ENCODE measurements around the gene PLXNA4.

Gene PLXNA4

GRCh38 chr7:132590162-132590561 is 13.9 kb upstream of the PLXNA4 start:
- no peaks in the 10 kb centered on the region for H3K4me1 ChIP-seq (ENCODE audit: control insufficient read depth, insufficient read depth, low read length, unreplicated experiment)
- no peaks in the 10 kb centered on the region for H3K36me3 ChIP-seq (ENCODE audit: insufficient read depth, low read length)

GRCh38 chr7:132588596-132588995 is 12.3 kb upstream of the PLXNA4 start:
- no peak overlapping the region for H2AFZ ChIP-seq (ENCODE audit: low read length, unreplicated experiment)
- H3K27ac ChIP-seq (ENCODE audit: low read depth, low read length), result no peak overlapping the region
- H3K27me3 ChIP-seq (ENCODE audit: insufficient read depth, low read length), result peaks cover 33% of the 10 kb centered on the region
- H3K4me1 ChIP-seq (ENCODE audit: control insufficient read depth, insufficient read depth, low read length, unreplicated experiment), result no peaks in the 10 kb centered on the region
- no peaks in the 10 kb centered on the region for H3K79me2 ChIP-seq (ENCODE audit: control insufficient read depth, insufficient read depth, low read length, unreplicated experiment)
- H3K36me3 ChIP-seq (ENCODE audit: insufficient read depth, low read length), result no peaks in the 10 kb centered on the region
- no peak overlapping the region for H3K4me3 ChIP-seq (ENCODE audit: low read depth, low read length)

More at GRCh38 chr7:132590162-132590561, 13.9 kb upstream of the PLXNA4 start:
- Histone ChIP-seq H3K79me2 (ENCODE audit: control insufficient read depth, insufficient read depth, low read length, unreplicated experiment) (no peaks in the 10 kb centered on the region), H3K27ac (ENCODE audit: low read depth, low read length) (no peak overlapping the region), H3K27me3 (ENCODE audit: insufficient read depth, low read length) (peaks cover 38% of the 10 kb centered on the region), H3K4me3 (ENCODE audit: low read depth, low read length) (no peak overlapping the region), H2AFZ (ENCODE audit: low read length, unreplicated experiment) (no peak overlapping the region)

- Histone ChIP-seq H3K4me3 (ENCODE audit: low read depth, low read length) (no peak overlapping the region), H3K4me1 (ENCODE audit: control insufficient read depth, insufficient read depth, low read length, unreplicated experiment) (no peaks in the 10 kb centered on the region), H3K36me3 (ENCODE audit: insufficient read depth, low read length) (no peaks in the 10 kb centered on the region), H2AFZ (ENCODE audit: low read length, unreplicated experiment) (no peak overlapping the region), H3K27ac (ENCODE audit: low read depth, low read length) (no peak overlapping the region), H3K79me2 (ENCODE audit: control insufficient read depth, insufficient read depth, low read length, unreplicated experiment) (no peaks in the 10 kb centered on the region), H3K27me3 (ENCODE audit: insufficient read depth, low read length) (peaks cover 31% of the 10 kb centered on the region)
Observed at GRCh38 chr7:132584796-132585494, 8.7 kb upstream of the PLXNA4 start.

GRCh38 chr7:132581431-132581830 is 5.2 kb upstream of the PLXNA4 start:
- no peak overlapping the region for H2AFZ ChIP-seq (ENCODE audit: low read length, unreplicated experiment)
- H3K27me3 ChIP-seq (ENCODE audit: insufficient read depth, low read length), result peaks cover 39% of the 10 kb centered on the region
- H3K79me2 ChIP-seq (ENCODE audit: control insufficient read depth, insufficient read depth, low read length, unreplicated experiment), result no peaks in the 10 kb centered on the region
- no peaks in the 10 kb centered on the region for H3K4me1 ChIP-seq (ENCODE audit: control insufficient read depth, insufficient read depth, low read length, unreplicated experiment)
- H3K27ac ChIP-seq (ENCODE audit: low read depth, low read length), result no peak overlapping the region
- no peak overlapping the region for H3K4me3 ChIP-seq (ENCODE audit: low read depth, low read length)
- H3K36me3 ChIP-seq (ENCODE audit: insufficient read depth, low read length), result no peaks in the 10 kb centered on the region

- H3K4me3 ChIP-seq (ENCODE audit: low read depth, low read length), result no peak overlapping the region
Observed at GRCh38 chr7:132580717-132581285, 4.5 kb upstream of the PLXNA4 start.

GRCh38 chr7:132580277-132580676 is 4.0 kb upstream of the PLXNA4 start:
- Histone ChIP-seq H2AFZ (ENCODE audit: low read length, unreplicated experiment) (no peak overlapping the region), H3K4me1 (ENCODE audit: control insufficient read depth, insufficient read depth, low read length, unreplicated experiment) (no peaks in the 10 kb centered on the region), H3K4me3 (ENCODE audit: low read depth, low read length) (no peak overlapping the region), H3K27ac (ENCODE audit: low read depth, low read length) (no peak overlapping the region), H3K36me3 (ENCODE audit: insufficient read depth, low read length) (no peaks in the 10 kb centered on the region), H3K79me2 (ENCODE audit: control insufficient read depth, insufficient read depth, low read length, unreplicated experiment) (no peaks in the 10 kb centered on the region), H3K27me3 (ENCODE audit: insufficient read depth, low read length) (peaks cover 50% of the 10 kb centered on the region)

More at GRCh38 chr7:132580717-132581285, 4.5 kb upstream of the PLXNA4 start:
- Histone ChIP-seq H3K36me3 (ENCODE audit: insufficient read depth, low read length) (no peaks in the 10 kb centered on the region), H2AFZ (ENCODE audit: low read length, unreplicated experiment) (no peak overlapping the region), H3K79me2 (ENCODE audit: control insufficient read depth, insufficient read depth, low read length, unreplicated experiment) (no peaks in the 10 kb centered on the region), H3K27ac (ENCODE audit: low read depth, low read length) (no peak overlapping the region), H3K4me1 (ENCODE audit: control insufficient read depth, insufficient read depth, low read length, unreplicated experiment) (no peaks in the 10 kb centered on the region), H3K27me3 (ENCODE audit: insufficient read depth, low read length) (peaks cover 45% of the 10 kb centered on the region)

- H3K4me3 ChIP-seq (ENCODE audit: low read depth, low read length), result no peak overlapping the region
- H3K36me3 ChIP-seq (ENCODE audit: insufficient read depth, low read length), result no peaks in the 10 kb centered on the region
- H2AFZ ChIP-seq (ENCODE audit: low read length, unreplicated experiment), result no peak overlapping the region
- H3K79me2 ChIP-seq (ENCODE audit: control insufficient read depth, insufficient read depth, low read length, unreplicated experiment), result no peaks in the 10 kb centered on the region
- no peaks in the 10 kb centered on the region for H3K4me1 ChIP-seq (ENCODE audit: control insufficient read depth, insufficient read depth, low read length, unreplicated experiment)
- peaks cover 55% of the 10 kb centered on the region for H3K27me3 ChIP-seq (ENCODE audit: insufficient read depth, low read length)
- no peak overlapping the region for H3K27ac ChIP-seq (ENCODE audit: low read depth, low read length)
Observed at GRCh38 chr7:132579260-132579899, 3.1 kb upstream of the PLXNA4 start.

GRCh38 chr7:132578826-132579225 is 2.6 kb upstream of the PLXNA4 start:
- Histone ChIP-seq H2AFZ (ENCODE audit: low read length, unreplicated experiment) (no peak overlapping the region), H3K27me3 (ENCODE audit: insufficient read depth, low read length) (peaks cover 61% of the 10 kb centered on the region), H3K4me1 (ENCODE audit: control insufficient read depth, insufficient read depth, low read length, unreplicated experiment) (no peaks in the 10 kb centered on the region)

GRCh38 chr7:132578050-132578370 is 1.7 kb upstream of the PLXNA4 start:
- H3K4me3 ChIP-seq (ENCODE audit: low read depth, low read length), result no peak overlapping the region
- no peaks in the 10 kb centered on the region for H3K36me3 ChIP-seq (ENCODE audit: insufficient read depth, low read length)
- no peaks in the 10 kb centered on the region for H3K4me1 ChIP-seq (ENCODE audit: control insufficient read depth, insufficient read depth, low read length, unreplicated experiment)
- H3K79me2 ChIP-seq (ENCODE audit: control insufficient read depth, insufficient read depth, low read length, unreplicated experiment), result no peaks in the 10 kb centered on the region
- H2AFZ ChIP-seq (ENCODE audit: low read length, unreplicated experiment), result no peak overlapping the region
- no peak overlapping the region for H3K27ac ChIP-seq (ENCODE audit: low read depth, low read length)
- H3K27me3 ChIP-seq (ENCODE audit: insufficient read depth, low read length), result peaks cover 69% of the 10 kb centered on the region

More at GRCh38 chr7:132578826-132579225, 2.6 kb upstream of the PLXNA4 start:
- Histone ChIP-seq H3K36me3 (ENCODE audit: insufficient read depth, low read length) (no peaks in the 10 kb centered on the region), H3K79me2 (ENCODE audit: control insufficient read depth, insufficient read depth, low read length, unreplicated experiment) (no peaks in the 10 kb centered on the region), H3K27ac (ENCODE audit: low read depth, low read length) (no peak overlapping the region), H3K4me3 (ENCODE audit: low read depth, low read length) (no peak overlapping the region)

GRCh38 chr7:132577206-132578049 is 1.2 kb upstream of the PLXNA4 start:
- H3K4me3 ChIP-seq (ENCODE audit: low read depth, low read length), result 0 out of 2 replicates have a peak overlapping the region, but pooled peaks have one; percentile 12
- no peaks in the 10 kb centered on the region for H3K36me3 ChIP-seq (ENCODE audit: insufficient read depth, low read length)
- no peaks in the 10 kb centered on the region for H3K79me2 ChIP-seq (ENCODE audit: control insufficient read depth, insufficient read depth, low read length, unreplicated experiment)
- H2AFZ ChIP-seq (ENCODE audit: low read length, unreplicated experiment), result no peak overlapping the region
- H3K27me3 ChIP-seq (ENCODE audit: insufficient read depth, low read length), result peaks cover 70% of the 10 kb centered on the region
- H3K4me1 ChIP-seq (ENCODE audit: control insufficient read depth, insufficient read depth, low read length, unreplicated experiment), result no peaks in the 10 kb centered on the region
- no peak overlapping the region for H3K27ac ChIP-seq (ENCODE audit: low read depth, low read length)
